Kidney (tissue), 14 donors: ENCODE results near the gene PKD1L1. TPM values are rescaled to one million over a fixed set of nuclear protein-coding genes. Genes with fewer than 3 reads are reported as not detected.

ENCODE experiments used
- DNase-seq, 5 donors: peaks; one replicate each; pipeline ENCODE4 v3.0.0-alpha.2; 2013 to 2020
- FAIRE-seq: peaks from 2 replicates; lab custom pipeline; 2012; peaks lifted over from hg19 to GRCh38; lab: Jason Lieb, UNC
- H3K27ac ChIP-seq, 2 donors: one replicate each; pipeline ENCODE4 v1.7.0; 2013; ENCODE audit warnings: low read depth in 2 of 2, low read length in 2 of 2, inconsistent platforms in 1 of 2
- H3K27me3 ChIP-seq: one replicate; pipeline ENCODE4 v1.7.1; 2013; ENCODE audit warnings: low read length, inconsistent platforms; ENCODE audit not compliant: control insufficient read depth, insufficient read depth
- H3K36me3 ChIP-seq, 3 donors: one replicate each; pipeline versions ENCODE4 v1.7.0 to v1.7.1; 2013; ENCODE audit warnings: low read length in 3 of 3, control low read depth in 1 of 3, inconsistent platforms in 1 of 3; ENCODE audit not compliant: insufficient read depth in 3 of 3, control insufficient read depth in 2 of 3
- H3K4me1 ChIP-seq, 3 donors: one replicate each; pipeline versions ENCODE4 v1.7.0 to v1.7.1; 2013; ENCODE audit warnings: low read length in 3 of 3, inconsistent platforms in 1 of 3, low read depth in 1 of 3; ENCODE audit not compliant: control insufficient read depth in 2 of 3, insufficient read depth in 2 of 3
- H3K4me3 ChIP-seq, 3 donors: one replicate each; pipeline versions ENCODE4 v1.7.0 to v1.8.1; 2013; ENCODE audit warnings: low read length in 3 of 3, control low read depth in 1 of 3, inconsistent platforms in 1 of 3
- H3K9ac ChIP-seq, 3 donors: one replicate each; pipeline versions ENCODE4 v1.7.0 to v1.7.1; 2013; ENCODE audit warnings: low read length in 3 of 3, control low read depth in 1 of 3, inconsistent platforms in 1 of 3
- H3K9me3 ChIP-seq, 3 donors: one replicate each; pipeline versions ENCODE4 v1.7.0 to v1.7.1; 2013; ENCODE audit warnings: low read length in 3 of 3, control low read depth in 1 of 3, inconsistent platforms in 1 of 3; ENCODE audit not compliant: control insufficient read depth in 2 of 3, insufficient read depth in 1 of 3
- CTCF ChIP-seq: IDR thresholded peaks from 3 replicates; pipeline ENCODE4 v1.5.1; 2012; ENCODE audit warnings: mild to moderate bottlenecking, moderate library complexity, borderline replicate concordance; ENCODE audit not compliant: insufficient read depth; ENCODE audit errors: extremely low read depth
- intact Hi-C: fragments of 100-400 bp; cut with DNase I; formaldehyde crosslinking; loops from one replicate; pipeline ENCODE4 v1.11.1; 2022
- polyA plus RNA-seq: library from polyadenylated mRNA; stranded (reverse); fragments of 350-450 nt; fragmentation: Illumina TruSeq; extraction: RNeasy Lipid Tissue Mini Kit (QIAGEN cat#74804); gene quantifications from one replicate; pipeline ENCODE4 v1.2.3, GENCODE V29; 2014; ENCODE audit warnings: low read depth, low replicate concordance; ENCODE audit not compliant: insufficient read depth
- total RNA-seq: library from RNA; stranded (reverse); fragmentation: NEBNext Ultra II Directional; extraction: Animal tissue kit (Norgen Biotek cat#: 25700); gene quantifications from one replicate; pipeline ENCODE4 v1.2.1, GENCODE V29; 2021
- donor health status: control.
- donor health status: control.
- donor health status: control.
- donor health status: control.
- donor health status: control.
- donor health status: DM: yes; HTN: yes; CAD: no.
- donor health status: Normal renal cell carcinoma (clear cell type).

The PKD1L1 gene
- total and polyA plus RNA-seq, 2 donors from 2014 or later: 0.32 to 0.82 TPM

- Histone ChIP-seq H3K27ac (no peak overlapping the region), H3K9me3 (no peaks in the 10 kb centered on the region), H3K4me3 (no peak overlapping the region), H3K36me3 (no peaks in the 10 kb centered on the region), H3K4me1 (no peaks in the 10 kb centered on the region), H3K27me3 (no peaks in the 10 kb centered on the region), H3K9ac (no peak overlapping the region)
- no peak for DNase-seq
- no peak for FAIRE-seq
- intact Hi-C loops: no loop called here
- TF ChIP-seq CTCF: no peak
Measured at GRCh38 chr7:47877336-47877735, 70.9 kb downstream of the PKD1L1 start.

GRCh38 chr7:47875998-47876744, 72.1 kb downstream of the PKD1L1 start:
- Histone ChIP-seq H3K36me3 (no peaks in the 10 kb centered on the region), H3K9ac (no peak overlapping the region)
- DNase-seq: no peak

GRCh38 chr7:47875406-47875805, 72.9 kb downstream of the PKD1L1 start:
- intact Hi-C loops: no loop called here
- FAIRE-seq: no peak

More at GRCh38 chr7:47875998-47876744, 72.1 kb downstream of the PKD1L1 start:
- no peak for FAIRE-seq
- intact Hi-C loops: no loop called here
- Histone ChIP-seq H3K9me3 (no peaks in the 10 kb centered on the region), H3K4me3 (no peak overlapping the region), H3K4me1 (no peaks in the 10 kb centered on the region), H3K27me3 (no peaks in the 10 kb centered on the region), H3K27ac (no peak overlapping the region)
- TF ChIP-seq CTCF: no peak

More at GRCh38 chr7:47875406-47875805, 72.9 kb downstream of the PKD1L1 start:
- H3K4me1 ChIP-seq: no peaks in the 10 kb centered on the region
- no peak overlapping the region for H3K4me3 ChIP-seq
- H3K27ac ChIP-seq: no peak overlapping the region
- no peak for DNase-seq
- no peaks in the 10 kb centered on the region for H3K36me3 ChIP-seq
- H3K27me3 ChIP-seq: no peaks in the 10 kb centered on the region
- H3K9me3 ChIP-seq: no peaks in the 10 kb centered on the region
- no peak for TF ChIP-seq CTCF
- no peak overlapping the region for H3K9ac ChIP-seq
